Panc1 (cell line): ENCODE data around the gene MIPOL1.

Experiments
- POLR2AphosphoS5 ChIP-seq: IDR thresholded peaks from 2 replicates; pipeline ENCODE4 v1.6.1; 2012; ENCODE audit warnings: mild to moderate bottlenecking, low read depth, low read length, moderate library complexity
- SIN3A ChIP-seq: IDR thresholded peaks from 2 replicates; pipeline ENCODE4 v1.6.1; 2012; ENCODE audit warnings: low read depth, mild to moderate bottlenecking, low read length, moderate library complexity, borderline replicate concordance; ENCODE audit not compliant: insufficient read depth
- TF ChIP-seq, protein P1 (sequence below): fragments of 450-650 bp; IDR thresholded peaks from 2 replicates; pipeline ENCODE4 v1.5.1; 2017; ENCODE audit warnings: mild to moderate bottlenecking
- TF ChIP-seq, protein P2 (sequence below), 2 experiments: IDR thresholded peaks; 2 replicates each; pipeline ENCODE4 v1.6.1; 2011 to 2012; ENCODE audit warnings: low read depth in 2 of 2, control low read depth in 1 of 2, low read length in 1 of 2, mild to moderate bottlenecking in 1 of 2, moderate library complexity in 1 of 2; ENCODE audit not compliant: insufficient read depth in 1 of 2

DNA sequence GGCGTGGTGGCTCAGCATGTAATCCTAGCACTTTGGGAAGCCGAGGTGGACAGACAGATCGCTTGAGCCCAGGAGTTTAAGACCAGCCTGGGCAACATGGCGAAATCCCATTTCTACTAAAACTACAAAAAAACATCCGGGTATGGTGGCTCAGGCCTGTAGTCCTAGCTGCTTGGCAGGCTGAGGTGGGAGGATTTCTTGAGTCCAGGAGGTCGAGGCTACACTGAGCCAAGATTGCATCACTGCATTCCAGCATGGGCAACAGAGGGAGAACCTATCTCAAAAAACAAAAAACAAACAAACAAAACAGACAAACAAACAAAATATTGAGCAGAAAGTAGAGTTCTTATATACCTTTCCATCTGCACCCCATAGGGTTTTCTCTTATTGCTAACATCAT is 16.3 kb upstream of the MIPOL1 start:
- TF ChIP-seq, protein P1, sequence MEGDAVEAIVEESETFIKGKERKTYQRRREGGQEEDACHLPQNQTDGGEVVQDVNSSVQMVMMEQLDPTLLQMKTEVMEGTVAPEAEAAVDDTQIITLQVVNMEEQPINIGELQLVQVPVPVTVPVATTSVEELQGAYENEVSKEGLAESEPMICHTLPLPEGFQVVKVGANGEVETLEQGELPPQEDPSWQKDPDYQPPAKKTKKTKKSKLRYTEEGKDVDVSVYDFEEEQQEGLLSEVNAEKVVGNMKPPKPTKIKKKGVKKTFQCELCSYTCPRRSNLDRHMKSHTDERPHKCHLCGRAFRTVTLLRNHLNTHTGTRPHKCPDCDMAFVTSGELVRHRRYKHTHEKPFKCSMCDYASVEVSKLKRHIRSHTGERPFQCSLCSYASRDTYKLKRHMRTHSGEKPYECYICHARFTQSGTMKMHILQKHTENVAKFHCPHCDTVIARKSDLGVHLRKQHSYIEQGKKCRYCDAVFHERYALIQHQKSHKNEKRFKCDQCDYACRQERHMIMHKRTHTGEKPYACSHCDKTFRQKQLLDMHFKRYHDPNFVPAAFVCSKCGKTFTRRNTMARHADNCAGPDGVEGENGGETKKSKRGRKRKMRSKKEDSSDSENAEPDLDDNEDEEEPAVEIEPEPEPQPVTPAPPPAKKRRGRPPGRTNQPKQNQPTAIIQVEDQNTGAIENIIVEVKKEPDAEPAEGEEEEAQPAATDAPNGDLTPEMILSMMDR: no peak
- TF ChIP-seq, protein P2, sequence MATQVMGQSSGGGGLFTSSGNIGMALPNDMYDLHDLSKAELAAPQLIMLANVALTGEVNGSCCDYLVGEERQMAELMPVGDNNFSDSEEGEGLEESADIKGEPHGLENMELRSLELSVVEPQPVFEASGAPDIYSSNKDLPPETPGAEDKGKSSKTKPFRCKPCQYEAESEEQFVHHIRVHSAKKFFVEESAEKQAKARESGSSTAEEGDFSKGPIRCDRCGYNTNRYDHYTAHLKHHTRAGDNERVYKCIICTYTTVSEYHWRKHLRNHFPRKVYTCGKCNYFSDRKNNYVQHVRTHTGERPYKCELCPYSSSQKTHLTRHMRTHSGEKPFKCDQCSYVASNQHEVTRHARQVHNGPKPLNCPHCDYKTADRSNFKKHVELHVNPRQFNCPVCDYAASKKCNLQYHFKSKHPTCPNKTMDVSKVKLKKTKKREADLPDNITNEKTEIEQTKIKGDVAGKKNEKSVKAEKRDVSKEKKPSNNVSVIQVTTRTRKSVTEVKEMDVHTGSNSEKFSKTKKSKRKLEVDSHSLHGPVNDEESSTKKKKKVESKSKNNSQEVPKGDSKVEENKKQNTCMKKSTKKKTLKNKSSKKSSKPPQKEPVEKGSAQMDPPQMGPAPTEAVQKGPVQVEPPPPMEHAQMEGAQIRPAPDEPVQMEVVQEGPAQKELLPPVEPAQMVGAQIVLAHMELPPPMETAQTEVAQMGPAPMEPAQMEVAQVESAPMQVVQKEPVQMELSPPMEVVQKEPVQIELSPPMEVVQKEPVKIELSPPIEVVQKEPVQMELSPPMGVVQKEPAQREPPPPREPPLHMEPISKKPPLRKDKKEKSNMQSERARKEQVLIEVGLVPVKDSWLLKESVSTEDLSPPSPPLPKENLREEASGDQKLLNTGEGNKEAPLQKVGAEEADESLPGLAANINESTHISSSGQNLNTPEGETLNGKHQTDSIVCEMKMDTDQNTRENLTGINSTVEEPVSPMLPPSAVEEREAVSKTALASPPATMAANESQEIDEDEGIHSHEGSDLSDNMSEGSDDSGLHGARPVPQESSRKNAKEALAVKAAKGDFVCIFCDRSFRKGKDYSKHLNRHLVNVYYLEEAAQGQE (IDR thresholded peaks at IDR 0.05; ENCODE audit: insufficient read depth in 1 of 2, low read depth in 2 of 2, low read length in 1 of 2): no peak
- TF ChIP-seq POLR2AphosphoS5 (no peak), SIN3A (no peak)
